K562 (cell line): Measurements from ENCODE around the gene MOG. TPM values are rescaled to one million over a fixed set of nuclear protein-coding genes. Genes with fewer than 3 reads are reported as not detected.
A peak's percentile ranks its signal among the peaks of the same experiment; 100 is the strongest.

Experiments
- BCL6 ChIP-seq: fragments of 250-450 bp; sonication (Bioruptor Pico); IDR thresholded peaks from 2 replicates; pipeline ENCODE4 v1.4.0; 2020
- BRF2 ChIP-seq: IDR thresholded peaks from 3 replicates; pipeline ENCODE4 v1.6.1; 2011; ENCODE audit warnings: borderline replicate concordance, mild to moderate bottlenecking; ENCODE audit not compliant: insufficient read length, insufficient read depth
- ELF2 ChIP-seq: fragments of 250-450 bp; sonication (Bioruptor Pico); IDR thresholded peaks from 2 replicates; pipeline ENCODE4 v1.5.0; 2021; ENCODE audit warnings: mild to moderate bottlenecking
- HDAC6 ChIP-seq: IDR thresholded peaks from 2 replicates; pipeline ENCODE4 v1.6.1; 2012; ENCODE audit warnings: low read depth, mild to moderate bottlenecking, control low read depth, inconsistent platforms, low read length, moderate library complexity
- HDAC8 ChIP-seq: fragments of 450-650 bp; IDR thresholded peaks from 2 replicates; pipeline ENCODE4 v1.6.1; 2016; ENCODE audit warnings: mild to moderate bottlenecking, missing genetic modification characterization, moderate library complexity, missing compliant biosample characterization
- L3MBTL2 ChIP-seq: fragments of 450-650 bp; IDR thresholded peaks from 2 replicates; pipeline ENCODE4 v1.6.1; 2016; ENCODE audit warnings: mild to moderate bottlenecking, moderate library complexity
- MTF1 ChIP-seq: fragments of 250-450 bp; sonication (Bioruptor Pico); IDR thresholded peaks from 2 replicates; pipeline ENCODE4 v1.9.0; 2021; ENCODE audit warnings: moderate library complexity, mild to moderate bottlenecking, inconsistent platforms, borderline replicate concordance
- NRF1 ChIP-seq, 2 experiments: fragments of 450-650 bp; IDR thresholded peaks in 1 of 2; conservative IDR thresholded peaks in 1 of 2; 2 replicates each; pipeline ENCODE4 v1.6.1; 2014; ENCODE audit warnings: mild to moderate bottlenecking in 2 of 2
- PHF21A ChIP-seq: fragments of 450-650 bp; IDR thresholded peaks from 2 replicates; pipeline ENCODE4 v1.6.1; 2017; ENCODE audit warnings: low read depth, borderline replicate concordance
- POLR2G ChIP-seq: fragments of 200-400 bp; formaldehyde crosslinking; IDR thresholded peaks from 2 replicates; pipeline ENCODE4 v1.6.1; 2017; ENCODE audit warnings: low read depth, mild to moderate bottlenecking, antibody characterized with exemption, low read length, moderate library complexity
- TCF3 ChIP-seq: sonication (generic); formaldehyde crosslinking; IDR thresholded peaks from 2 replicates; pipeline ENCODE4 v1.4.0; 2020; ENCODE audit warnings: mild to moderate bottlenecking, missing genetic modification reagents
- TEAD4 ChIP-seq, 2 experiments: sonication (generic) in 1 of 2; formaldehyde crosslinking in 1 of 2; IDR thresholded peaks; 2 replicates each; pipeline versions ENCODE4 v1.6.1 to v1.8.0; 2012 to 2022; ENCODE audit warnings: borderline replicate concordance in 1 of 2, inconsistent platforms in 1 of 2, low read length in 1 of 2, mild to moderate bottlenecking in 1 of 2, missing genetic modification reagents in 1 of 2
- U2AF1 ChIP-seq: fragments of 200-400 bp; formaldehyde crosslinking; optimal IDR thresholded peaks from 2 replicates; pipeline ENCODE3; 2017; ENCODE audit warnings: mild to moderate bottlenecking, low read depth, low read length, moderate library complexity
- ZBTB8A ChIP-seq: fragments of 450-650 bp; IDR thresholded peaks from 2 replicates; pipeline ENCODE4 v1.6.1; 2018; ENCODE audit warnings: mild to moderate bottlenecking, moderate library complexity; ENCODE audit not compliant: partially characterized antibody
- ZNF449 ChIP-seq: fragments of 250-450 bp; sonication (Bioruptor Pico); IDR thresholded peaks from 2 replicates; pipeline ENCODE4 v1.8.0; 2022; ENCODE audit warnings: moderate library complexity, mild to moderate bottlenecking, inconsistent platforms
- ZNF592 ChIP-seq: fragments of 450-650 bp; IDR thresholded peaks from 2 replicates; pipeline ENCODE4 v1.6.1; 2017; ENCODE audit warnings: antibody characterized with exemption, mild to moderate bottlenecking
- ZNF655 ChIP-seq: fragments of 250-450 bp; sonication (Bioruptor Pico); IDR thresholded peaks from 2 replicates; pipeline ENCODE4 v1.5.0; 2021
- polyA plus RNA-seq, 8 experiments: library from polyadenylated mRNA; depleted of rRNA in 4 of 8; stranded (reverse) in 5 of 8; unstranded in 3 of 8; fragments of >200 nt; fragmentation: Nextera tagmentation in 2 of 8; fragmentation: Illumina TruSeq in 1 of 8; extraction: Ambion mirVana in 2 of 8; extraction: Trizol in 1 of 8; gene quantifications; 2 replicates each; pipeline versions ENCODE4 v1.2.1 to v1.2.3, GENCODE V29; 2011 to 2014; ENCODE audit warnings: inconsistent platforms in 1 of 8, missing spikeins in 1 of 8
- total RNA-seq, 7 experiments: library from RNA; depleted of rRNA in 6 of 7; stranded (reverse); fragments of >200 nt in 6 of 7; fragmentation: Illumina TruSeq in 2 of 7; extraction: Trizol in 2 of 7; gene quantifications; 2 replicates each; pipeline versions ENCODE4 v1.2.1 to v1.2.3, GENCODE V29; 2011 to 2021; ENCODE audit warnings: low replicate concordance in 1 of 7

The MOG gene
- total and polyA plus RNA-seq, 9 of the 15 experiments (the other 6 are each of a cell fraction or from before 2014, with no cell fraction given) = not detected

GRCh38 chr6:29632789-29633533 is 23.9 kb upstream of the MOG start, which contains the start of gene GABBR1 (continued):
- TF ChIP-seq ZNF592 (no peak), L3MBTL2 (no peak), TCF3 (CRISPR knock-in tag) (no peak), BRF2 (no peak), PHF21A (no peak), TEAD4 (IDR thresholded peaks at IDR 0.05; ENCODE audit: low read length) (no peak), TEAD4 (CRISPR knock-in tag; IDR thresholded peaks at IDR 0.05; ENCODE audit: borderline replicate concordance) (no peak), NRF1 (conservative IDR thresholded peaks at IDR 0.05 in 1 of 2, IDR thresholded peaks at IDR 0.05 in 1 of 2) (peak; percentile 52 to 66), MTF1 (CRISPR knock-in tag) (no peak), U2AF1 (no peak), POLR2G (peak; percentile 72), HDAC8 (no peak), ZNF449 (CRISPR knock-in tag) (no peak), HDAC6 (no peak), ZNF655 (CRISPR knock-in tag) (no peak), ELF2 (CRISPR knock-in tag) (no peak), BCL6 (no peak), ZBTB8A (no peak)
